NCI-H526 treated with DMSO at 0.1 percent for 48 hours (cell line): ENCODE data around the gene SPG11.
"Not testable (repeated sequence)": the region's sequence is repeated elsewhere in the genome, so short reads cannot be mapped to it uniquely, and the experiment has no call there.

Source experiments
- DNase-seq: peaks from one replicate; lab custom pipeline; 2025; lab: John Stamatoyannopoulos, UW

Gene SPG11

DNA sequence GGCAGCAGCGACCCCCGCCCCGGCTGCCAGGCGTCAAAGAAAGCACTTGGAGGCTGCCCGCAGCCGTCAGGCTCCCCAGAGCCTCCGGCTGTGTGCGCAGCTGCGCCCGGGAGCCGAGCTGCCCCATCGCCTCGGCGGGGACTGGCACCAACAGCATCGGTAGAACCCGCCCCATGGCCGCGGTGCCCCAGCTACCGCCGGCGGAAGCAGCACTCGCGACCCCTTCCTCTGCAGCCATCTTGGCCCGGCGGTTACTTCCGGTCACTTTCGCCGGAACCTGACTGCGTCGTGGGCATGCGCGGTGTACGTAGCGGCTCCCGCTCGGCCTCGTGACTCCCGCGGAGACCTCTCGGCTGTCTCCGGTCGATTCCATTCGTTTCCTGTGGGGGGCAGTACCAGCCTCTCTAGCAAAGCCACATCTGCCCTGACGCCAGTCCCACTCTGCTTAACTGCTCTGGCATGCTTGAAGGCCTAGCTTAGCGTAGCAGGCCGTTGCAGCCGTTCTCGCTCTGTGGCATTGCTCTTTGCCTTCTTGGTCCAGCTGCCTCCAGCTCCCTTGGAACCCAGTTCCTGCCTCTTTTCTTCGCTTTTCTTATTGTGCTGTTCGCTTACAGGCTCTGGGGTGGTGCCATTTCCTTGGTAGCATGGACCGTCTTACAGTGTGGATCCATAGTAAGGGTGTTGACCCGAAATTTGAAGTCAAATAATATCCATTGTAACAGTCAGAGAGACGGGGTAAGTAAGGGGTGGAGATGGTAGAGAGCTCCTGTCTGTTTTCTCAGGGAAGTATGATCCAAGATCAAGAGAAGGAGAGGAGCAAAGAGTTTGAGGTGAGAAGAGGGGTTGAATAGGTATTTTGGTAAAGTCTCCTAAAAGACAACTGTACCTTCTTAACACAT is at the start of gene SPG11:
SPG11 (minus strand) TSS at position 253 of the 899 bp plus-strand sequence; CDS start at position 238, 15 bp downstream.
- peak; percentile 96 for DNase-seq

- DNase-seq = peak; percentile 17
Measured at GRCh38 chr15:44712346-44713005, 49.0 kb upstream of the SPG11 start.

DNA sequence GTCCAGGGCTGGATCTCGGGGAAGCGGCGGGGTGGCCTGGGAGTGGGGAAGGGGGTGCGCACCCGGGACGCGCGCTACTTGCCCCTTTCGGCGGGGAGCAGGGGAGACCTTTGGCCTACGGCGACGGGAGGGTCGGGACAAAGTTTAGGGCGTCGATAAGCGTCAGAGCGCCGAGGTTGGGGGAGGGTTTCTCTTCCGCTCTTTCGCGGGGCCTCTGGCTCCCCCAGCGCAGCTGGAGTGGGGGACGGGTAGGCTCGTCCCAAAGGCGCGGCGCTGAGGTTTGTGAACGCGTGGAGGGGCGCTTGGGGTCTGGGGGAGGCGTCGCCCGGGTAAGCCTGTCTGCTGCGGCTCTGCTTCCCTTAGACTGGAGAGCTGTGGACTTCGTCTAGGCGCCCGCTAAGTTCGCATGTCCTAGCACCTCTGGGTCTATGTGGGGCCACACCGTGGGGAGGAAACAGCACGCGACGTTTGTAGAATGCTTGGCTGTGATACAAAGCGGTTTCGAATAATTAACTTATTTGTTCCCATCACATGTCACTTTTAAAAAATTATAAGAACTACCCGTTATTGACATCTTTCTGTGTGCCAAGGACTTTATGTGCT is 48.4 kb upstream of the SPG11 start:
- peak; percentile 51 for DNase-seq

- peak; percentile 94 for DNase-seq
Measured at GRCh38 chr15:44711096-44711742, 47.8 kb upstream of the SPG11 start, which contains the start of the genes B2M and PATL2. Gene B2M (plus strand): TSS chr15:44711517. CDS start chr15:44711547, 30 bp downstream. Gene PATL2 (minus strand): TSS chr15:44711323. CDS start chr15:44676490, 34,833 bp downstream.

- DNase-seq = peak; percentile 5
Measured at GRCh38 chr15:44710236-44711095, 47.0 kb upstream of the SPG11 start.

- no peak for DNase-seq
Measured at GRCh38 chr15:44706946-44707636, 43.6 kb upstream of the SPG11 start.

DNA sequence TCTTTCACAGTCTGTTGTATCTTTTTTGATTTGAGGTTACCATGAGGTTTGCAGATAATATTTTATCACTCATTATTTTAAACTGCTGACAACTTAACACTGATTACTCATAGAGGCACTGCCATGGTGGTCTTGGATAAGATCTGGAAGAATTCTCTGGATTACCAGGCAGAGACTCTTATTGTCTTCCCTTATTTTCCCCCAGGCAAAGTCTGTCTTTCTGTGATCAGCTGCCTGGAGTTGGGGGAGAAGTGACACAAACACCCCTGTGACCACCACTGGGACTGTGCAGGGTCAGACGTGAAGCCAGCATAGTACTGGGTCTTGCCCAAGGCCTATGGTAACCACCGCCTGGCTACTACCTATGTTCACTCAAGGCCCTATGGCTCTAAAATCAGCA is 42.9 kb upstream of the SPG11 start:
- DNase-seq = no peak

DNA sequence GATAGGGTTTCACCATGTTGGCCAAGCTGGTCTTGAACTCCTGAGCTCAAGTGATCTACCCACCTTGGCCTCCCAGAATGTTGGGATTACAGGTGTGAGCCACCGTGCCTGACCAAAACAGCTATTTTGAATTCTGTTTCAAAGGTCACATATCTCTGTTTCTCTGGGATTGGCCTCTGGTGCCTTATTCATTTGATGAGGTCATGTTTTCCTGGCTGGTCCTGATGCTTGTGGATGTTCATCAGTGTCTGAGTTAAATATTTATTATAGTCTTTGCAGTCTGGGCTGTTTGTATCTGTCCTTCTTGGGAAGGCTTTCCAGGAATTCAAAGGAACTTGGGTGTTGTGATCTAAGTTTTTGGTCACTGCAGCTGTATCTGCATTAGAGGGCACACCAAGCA is 42.5 kb upstream of the SPG11 start:
- no peak for DNase-seq

- not testable (repeated sequence) for DNase-seq
Measured at GRCh38 chr15:44700676-44701075, 37.2 kb upstream of the SPG11 start.

- no peak for DNase-seq
Measured at GRCh38 chr15:44698641-44699040, 35.2 kb upstream of the SPG11 start.

GRCh38 chr15:44697014-44697413 is 33.6 kb upstream of the SPG11 start:
- DNase-seq = no peak

GRCh38 chr15:44695294-44695693 is 31.8 kb upstream of the SPG11 start:
- no peak for DNase-seq

GRCh38 chr15:44694416-44694815 is 31.0 kb upstream of the SPG11 start:
- no peak for DNase-seq

DNA sequence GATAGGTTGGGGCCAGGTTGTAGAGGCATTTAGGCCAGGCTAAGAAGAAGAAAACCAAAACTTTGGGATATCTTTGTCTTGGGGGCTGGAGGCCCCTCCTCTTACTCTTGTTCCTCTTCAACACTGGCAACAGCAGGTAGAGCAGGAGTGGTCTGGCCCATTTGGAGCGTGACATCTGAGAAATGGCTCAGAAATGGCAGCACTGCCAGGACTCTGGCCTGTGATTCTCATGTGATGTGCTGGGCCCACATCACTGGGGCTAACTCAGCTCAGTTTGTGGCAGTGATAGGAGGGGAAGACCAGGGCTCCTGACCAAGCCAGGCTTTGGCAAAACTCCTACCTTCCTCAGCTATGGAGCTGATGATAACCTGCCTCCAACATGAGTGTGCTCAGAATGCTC is 29.2 kb upstream of the SPG11 start:
- DNase-seq = no peak

DNA sequence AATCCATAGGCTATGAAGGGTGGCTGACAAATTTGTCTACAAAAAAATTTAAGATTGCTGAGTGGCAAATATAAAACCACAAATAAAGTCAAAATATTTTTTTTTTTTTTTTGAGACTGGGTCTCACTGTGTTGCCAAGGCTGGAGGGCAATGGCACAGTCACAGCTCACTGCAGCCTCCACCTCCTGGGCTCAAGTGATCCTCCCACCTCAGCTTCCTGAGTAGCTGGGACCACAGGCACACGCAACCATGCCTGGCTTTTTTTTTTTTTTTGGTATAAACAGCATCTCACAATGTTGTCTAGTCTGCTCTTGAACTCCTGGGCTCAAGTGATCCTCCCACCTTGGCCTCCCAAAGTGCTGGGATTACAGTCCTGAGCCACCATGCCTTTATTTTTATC is 26.8 kb upstream of the SPG11 start:
- DNase-seq = not testable (repeated sequence)

DNA sequence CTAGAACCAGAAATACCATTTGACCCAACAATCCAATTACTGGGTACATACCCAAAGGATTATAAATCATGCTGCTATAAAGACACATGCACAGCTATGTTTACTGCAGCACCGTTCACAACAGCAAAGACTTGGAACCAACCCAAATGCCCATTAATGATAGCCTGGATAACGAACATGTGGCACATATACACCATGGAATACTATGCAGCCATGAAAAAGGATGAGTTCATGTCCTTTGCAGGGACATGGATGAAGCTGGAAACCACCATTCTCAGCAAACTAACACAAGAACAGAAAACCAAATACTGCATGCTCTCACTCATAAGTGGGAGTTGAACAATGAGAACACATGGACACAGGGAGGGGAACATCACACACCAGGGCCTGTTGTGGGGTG is 25.9 kb upstream of the SPG11 start:
- DNase-seq = not testable (repeated sequence)

DNA sequence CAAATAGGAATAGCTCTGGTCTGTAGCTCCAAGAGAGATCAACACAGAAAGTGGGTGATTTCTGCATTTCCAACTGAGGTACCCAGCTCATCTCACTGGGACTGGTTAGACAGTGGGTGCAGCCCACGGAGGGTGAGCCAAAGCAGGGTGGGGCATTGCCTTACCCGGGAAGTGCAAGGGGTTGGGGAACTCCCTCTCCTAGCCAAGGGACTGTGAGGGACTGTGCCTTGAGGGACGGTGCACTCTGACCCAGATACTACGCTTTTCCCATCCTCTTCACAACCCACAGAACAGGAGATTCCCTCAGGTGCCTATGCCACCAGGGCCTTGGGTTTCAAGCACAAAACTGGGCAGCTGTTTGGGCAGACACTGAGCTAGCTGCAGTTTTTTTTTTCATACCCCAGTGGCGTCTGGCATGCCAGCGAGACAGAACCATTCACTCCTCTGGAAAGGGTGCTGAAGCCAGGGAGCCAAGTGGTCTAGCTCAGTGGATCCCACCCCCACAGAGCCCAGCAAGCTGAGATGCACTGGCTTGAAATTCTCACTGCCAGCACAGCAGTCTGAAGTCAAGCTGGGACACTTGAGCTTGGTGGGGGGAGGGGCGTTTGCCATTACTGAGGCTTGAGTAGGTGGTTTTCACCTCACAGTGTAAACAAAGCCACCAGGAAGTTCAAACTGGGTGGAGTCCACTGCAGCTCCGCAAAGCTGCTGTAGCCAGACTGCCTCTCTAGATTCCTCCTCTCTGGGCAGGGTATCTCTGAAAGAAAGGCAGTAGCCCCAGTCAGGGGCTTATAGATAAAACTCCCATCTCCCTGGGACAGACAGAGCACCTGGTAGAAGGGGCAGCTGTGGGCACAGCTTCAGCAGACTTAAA is 19.6 kb upstream of the SPG11 start:
- peak; percentile 53 for DNase-seq

DNA sequence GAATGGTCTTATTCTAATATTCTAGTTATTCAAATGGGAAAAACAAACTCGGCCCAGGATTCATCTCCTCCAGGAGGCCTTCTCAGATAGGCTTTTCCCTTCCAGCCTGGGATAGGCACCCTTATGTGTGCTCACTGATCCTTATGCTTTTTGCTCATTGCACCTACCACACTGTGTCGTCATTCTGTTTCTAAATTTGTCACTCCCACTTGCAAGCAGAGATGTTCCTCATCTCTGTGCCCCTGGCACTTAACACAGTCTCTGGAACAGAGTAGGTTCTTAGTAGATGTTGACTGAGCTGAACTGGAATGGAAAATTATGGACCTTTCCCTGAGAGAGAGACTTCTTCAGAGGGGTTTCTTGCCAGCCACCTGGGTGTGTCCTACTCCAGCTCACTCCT is 18.7 kb upstream of the SPG11 start:
- DNase-seq = no peak

- DNase-seq = no peak
Measured at GRCh38 chr15:44676676-44677075, 13.2 kb upstream of the SPG11 start.

GRCh38 chr15:44675911-44676310 is 12.4 kb upstream of the SPG11 start:
- DNase-seq = no peak
